T-helper 2 cell treated with Interferon-gamma antibody and Interleukin-4, amounts not matched to agents 5 μg/mL and 100 μg/mL, for 36 hours (primary cell): ENCODE measurements around the gene NSG2.

Source experiments
- DNase-seq: peaks from one replicate; pipeline ENCODE4 v3.0.0; 2021; ENCODE audit warnings: low spot score
- H3K27ac Mint-ChIP-seq: one replicate; pipeline ENCODE4 v1.8.0; 2021; ENCODE audit warnings: mild to moderate bottlenecking, mixed read lengths
- H3K27me3 Mint-ChIP-seq: one replicate; pipeline ENCODE4 v1.8.0; 2021; ENCODE audit warnings: low read depth, mixed read lengths
- H3K36me3 Mint-ChIP-seq: one replicate; pipeline ENCODE4 v1.8.0; 2021; ENCODE audit warnings: low read depth, mixed read lengths
- H3K4me1 Mint-ChIP-seq: one replicate; pipeline ENCODE4 v1.8.0; 2021; ENCODE audit warnings: low read depth, mixed read lengths
- H3K4me3 Mint-ChIP-seq: one replicate; pipeline ENCODE4 v1.8.0; 2022; ENCODE audit warnings: mild to moderate bottlenecking, moderate library complexity, mixed read lengths
- H3K9me3 Mint-ChIP-seq: one replicate; pipeline ENCODE4 v1.8.0; 2021; ENCODE audit warnings: mixed read lengths

NSG2 gene

GRCh38 chr5:174047472-174048099, 2.1 kb downstream of the NSG2 start:
- DNase-seq = no peak
- no peaks in the 10 kb centered on the region for H3K9me3 Mint-ChIP-seq
- no peak overlapping the region for H3K27ac Mint-ChIP-seq
- H3K4me3 Mint-ChIP-seq = no peak overlapping the region
- no peaks in the 10 kb centered on the region for H3K27me3 Mint-ChIP-seq
- no peaks in the 10 kb centered on the region for H3K4me1 Mint-ChIP-seq
- no peaks in the 10 kb centered on the region for H3K36me3 Mint-ChIP-seq

- Mint-ChIP-seq H3K27ac (no peak overlapping the region), H3K9me3 (no peaks in the 10 kb centered on the region), H3K27me3 (no peaks in the 10 kb centered on the region), H3K36me3 (no peaks in the 10 kb centered on the region), H3K4me1 (no peaks in the 10 kb centered on the region), H3K4me3 (no peak overlapping the region)
- DNase-seq = no peak
These were observed 7.1 kb downstream of the NSG2 start for GRCh38 chr5:174052636-174053035.

GRCh38 chr5:174053905-174054304, 8.4 kb downstream of the NSG2 start:
- no peaks in the 10 kb centered on the region for H3K27me3 Mint-ChIP-seq
- no peak for DNase-seq
- H3K27ac Mint-ChIP-seq = no peak overlapping the region
- H3K4me3 Mint-ChIP-seq = no peak overlapping the region
- no peaks in the 10 kb centered on the region for H3K9me3 Mint-ChIP-seq
- no peaks in the 10 kb centered on the region for H3K4me1 Mint-ChIP-seq
- H3K36me3 Mint-ChIP-seq = no peaks in the 10 kb centered on the region

- Mint-ChIP-seq H3K27ac (no peak overlapping the region), H3K4me3 (no peak overlapping the region), H3K4me1 (no peaks in the 10 kb centered on the region), H3K27me3 (peaks cover under 1% of the 10 kb centered on the region), H3K36me3 (no peaks in the 10 kb centered on the region), H3K9me3 (no peaks in the 10 kb centered on the region)
- no peak for DNase-seq
These were observed 10.8 kb downstream of the NSG2 start for GRCh38 chr5:174056064-174056847.

GRCh38 chr5:174057206-174057605, 11.7 kb downstream of the NSG2 start:
- H3K4me3 Mint-ChIP-seq = no peak overlapping the region
- H3K36me3 Mint-ChIP-seq = no peaks in the 10 kb centered on the region
- peaks cover 2% of the 10 kb centered on the region for H3K27me3 Mint-ChIP-seq
- H3K27ac Mint-ChIP-seq = no peak overlapping the region
- no peaks in the 10 kb centered on the region for H3K4me1 Mint-ChIP-seq
- no peak for DNase-seq
- no peaks in the 10 kb centered on the region for H3K9me3 Mint-ChIP-seq

GRCh38 chr5:174058433-174059122, 13.1 kb downstream of the NSG2 start:
- Mint-ChIP-seq H3K4me1 (no peaks in the 10 kb centered on the region), H3K27ac (no peak overlapping the region), H3K27me3 (peaks cover 2% of the 10 kb centered on the region), H3K36me3 (no peaks in the 10 kb centered on the region), H3K4me3 (no peak overlapping the region), H3K9me3 (no peaks in the 10 kb centered on the region)
- no peak for DNase-seq

- DNase-seq = no peak
- H3K4me1 Mint-ChIP-seq = no peaks in the 10 kb centered on the region
- peaks cover 2% of the 10 kb centered on the region for H3K27me3 Mint-ChIP-seq
- no peaks in the 10 kb centered on the region for H3K9me3 Mint-ChIP-seq
- H3K4me3 Mint-ChIP-seq = no peak overlapping the region
- H3K27ac Mint-ChIP-seq = no peak overlapping the region
- no peaks in the 10 kb centered on the region for H3K36me3 Mint-ChIP-seq
These were observed 13.7 kb downstream of the NSG2 start for GRCh38 chr5:174059247-174059646.

GRCh38 chr5:174063082-174063756, 17.7 kb downstream of the NSG2 start:
- H3K27me3 Mint-ChIP-seq = peaks cover 2% of the 10 kb centered on the region
- no peak overlapping the region for H3K27ac Mint-ChIP-seq
- DNase-seq = no peak
- H3K4me3 Mint-ChIP-seq = no peak overlapping the region
- no peaks in the 10 kb centered on the region for H3K9me3 Mint-ChIP-seq
- no peaks in the 10 kb centered on the region for H3K36me3 Mint-ChIP-seq
- H3K4me1 Mint-ChIP-seq = no peaks in the 10 kb centered on the region

- Mint-ChIP-seq H3K9me3 (no peaks in the 10 kb centered on the region), H3K4me1 (no peaks in the 10 kb centered on the region)
- no peak for DNase-seq
These were observed 18.7 kb downstream of the NSG2 start for GRCh38 chr5:174064171-174064570.

GRCh38 chr5:174065528-174066197, 20.2 kb downstream of the NSG2 start:
- peaks cover 2% of the 10 kb centered on the region for H3K27me3 Mint-ChIP-seq
- no peaks in the 10 kb centered on the region for H3K9me3 Mint-ChIP-seq
- DNase-seq = no peak
- H3K27ac Mint-ChIP-seq = no peak overlapping the region
- H3K4me1 Mint-ChIP-seq = no peaks in the 10 kb centered on the region
- H3K36me3 Mint-ChIP-seq = no peaks in the 10 kb centered on the region
- H3K4me3 Mint-ChIP-seq = no peak overlapping the region

More at GRCh38 chr5:174064171-174064570, 18.7 kb downstream of the NSG2 start:
- Mint-ChIP-seq H3K36me3 (no peaks in the 10 kb centered on the region), H3K27me3 (peaks cover 2% of the 10 kb centered on the region), H3K4me3 (no peak overlapping the region), H3K27ac (no peak overlapping the region)

GRCh38 chr5:174067499-174067898, 22.0 kb downstream of the NSG2 start:
- Mint-ChIP-seq H3K27ac (no peak overlapping the region), H3K4me3 (no peak overlapping the region), H3K27me3 (no peaks in the 10 kb centered on the region), H3K4me1 (no peaks in the 10 kb centered on the region), H3K36me3 (no peaks in the 10 kb centered on the region), H3K9me3 (no peaks in the 10 kb centered on the region)
- DNase-seq = no peak

GRCh38 chr5:174071484-174071883, 26.0 kb downstream of the NSG2 start:
- Mint-ChIP-seq H3K9me3 (no peaks in the 10 kb centered on the region), H3K4me1 (no peaks in the 10 kb centered on the region), H3K27ac (no peak overlapping the region), H3K4me3 (no peak overlapping the region), H3K27me3 (no peaks in the 10 kb centered on the region), H3K36me3 (no peaks in the 10 kb centered on the region)
- no peak for DNase-seq

GRCh38 chr5:174073122-174073660, 27.7 kb downstream of the NSG2 start:
- Mint-ChIP-seq H3K4me1 (no peaks in the 10 kb centered on the region), H3K9me3 (no peaks in the 10 kb centered on the region), H3K27me3 (no peaks in the 10 kb centered on the region), H3K27ac (no peak overlapping the region), H3K36me3 (no peaks in the 10 kb centered on the region), H3K4me3 (no peak overlapping the region)
- no peak for DNase-seq
